Measurements from ENCODE around the gene VPS51.
"Not testable (repeated sequence)": the region's sequence is repeated elsewhere in the genome, so short reads cannot be mapped to it uniquely, and the experiment has no call there.

VPS51 gene

GRCh38 chr11:65147352-65148075, 51.5 kb downstream of the VPS51 start:
- peaks cover 10% of the 10 kb centered on the region for H3K9me3 ChIP-seq (ENCODE audit: low read length)
- H3K27ac ChIP-seq (ENCODE audit: low read depth, low read length, poor library complexity, severe bottlenecking): no peak overlapping the region
- no peak overlapping the region for H3K4me3 ChIP-seq (ENCODE audit: low read depth, low read length, poor library complexity, severe bottlenecking)
- no peak overlapping the region for H2AFZ ChIP-seq (ENCODE audit: low read length)
- H3K9me2 ChIP-seq (ENCODE audit: low read depth, low read length): no peaks in the 10 kb centered on the region
- H3K36me3 ChIP-seq (ENCODE audit: insufficient read depth, low read length): 0 out of 2 replicates have a peak, but pooled peaks cover 4% of the 10 kb centered on the region
- peaks cover 5% of the 10 kb centered on the region; the same call in 1 of the 2 replicates for H3K27me3 ChIP-seq (ENCODE audit: insufficient read depth, low read length)
- no peaks in the 10 kb centered on the region for H4K20me1 ChIP-seq (ENCODE audit: insufficient read depth, low read length)
- H3K4me1 ChIP-seq (ENCODE audit: insufficient read depth, low read length, severe bottlenecking): peaks cover 19% of the 10 kb centered on the region
- H3F3A ChIP-seq (ENCODE audit: insufficient read depth, low read length): no peaks in the 10 kb centered on the region
- no peaks in the 10 kb centered on the region for H3K79me2 ChIP-seq (ENCODE audit: insufficient read depth, low read length)
- H3K4me2 ChIP-seq (ENCODE audit: low read length): no peak overlapping the region
- TF ChIP-seq CTCF (IDR thresholded peaks at IDR 0.05; ENCODE audit: low read length) (no peak), EZH2 (IDR thresholded peaks at IDR 0.05; ENCODE audit: borderline replicate concordance, low read length) (no peak)
- H3K9ac ChIP-seq (ENCODE audit: low read length): no peak overlapping the region

- peaks cover 5% of the 10 kb centered on the region; the same call in 1 of the 2 replicates for H3K27me3 ChIP-seq (ENCODE audit: insufficient read depth, low read length)
- H3K4me3 ChIP-seq (ENCODE audit: low read depth, low read length, poor library complexity, severe bottlenecking): no peak overlapping the region
- peaks cover 10% of the 10 kb centered on the region for H3K9me3 ChIP-seq (ENCODE audit: low read length)
- H3K4me1 ChIP-seq (ENCODE audit: insufficient read depth, low read length, severe bottlenecking): peaks cover 19% of the 10 kb centered on the region
- H3F3A ChIP-seq (ENCODE audit: insufficient read depth, low read length): no peaks in the 10 kb centered on the region
- H3K36me3 ChIP-seq (ENCODE audit: insufficient read depth, low read length): 0 out of 2 replicates have a peak, but pooled peaks cover 4% of the 10 kb centered on the region
- TF ChIP-seq CTCF (IDR thresholded peaks at IDR 0.05; ENCODE audit: low read length): no peak
- no peak for TF ChIP-seq EZH2 (IDR thresholded peaks at IDR 0.05; ENCODE audit: borderline replicate concordance, low read length)
- H3K4me2 ChIP-seq (ENCODE audit: low read length): no peak overlapping the region
- no peaks in the 10 kb centered on the region for H3K79me2 ChIP-seq (ENCODE audit: insufficient read depth, low read length)
- H2AFZ ChIP-seq (ENCODE audit: low read length): no peak overlapping the region
- no peaks in the 10 kb centered on the region for H3K9me2 ChIP-seq (ENCODE audit: low read depth, low read length)
- H3K9ac ChIP-seq (ENCODE audit: low read length): no peak overlapping the region
- no peaks in the 10 kb centered on the region for H4K20me1 ChIP-seq (ENCODE audit: insufficient read depth, low read length)
- H3K27ac ChIP-seq (ENCODE audit: low read depth, low read length, poor library complexity, severe bottlenecking): no peak overlapping the region
These were observed 52.6 kb downstream of the VPS51 start for GRCh38 chr11:65148657-65149056.

- not testable (repeated sequence) for H3F3A ChIP-seq (ENCODE audit: insufficient read depth, low read length); H3K9ac ChIP-seq (ENCODE audit: low read length); H3K4me3 ChIP-seq (ENCODE audit: low read depth, low read length, poor library complexity, severe bottlenecking); H3K27ac ChIP-seq (ENCODE audit: low read depth, low read length, poor library complexity, severe bottlenecking); H3K36me3 ChIP-seq (ENCODE audit: insufficient read depth, low read length); H3K79me2 ChIP-seq (ENCODE audit: insufficient read depth, low read length); H4K20me1 ChIP-seq (ENCODE audit: insufficient read depth, low read length); H2AFZ ChIP-seq (ENCODE audit: low read length); H3K4me2 ChIP-seq (ENCODE audit: low read length); H3K27me3 ChIP-seq (ENCODE audit: insufficient read depth, low read length); H3K9me2 ChIP-seq (ENCODE audit: low read depth, low read length)
- H3K9me3 ChIP-seq (ENCODE audit: low read length): peaks cover 10% of the 10 kb centered on the region
- peaks cover 19% of the 10 kb centered on the region for H3K4me1 ChIP-seq (ENCODE audit: insufficient read depth, low read length, severe bottlenecking)
These were observed 54.1 kb downstream of the VPS51 start for GRCh38 chr11:65150131-65150508.
